LNCaP clone FGC (cell line): ENCODE results near the gene GPHN.

Experiments used
- DNase-seq: peaks from one replicate; pipeline ENCODE4 v3.0.0-alpha.2; 2011; ENCODE audit warnings: low read depth
- H3K4me3 ChIP-seq: 2 replicates; pipeline ENCODE4 v1.5.1; 2011; ENCODE audit warnings: mild to moderate bottlenecking, low read depth, low read length, control low read depth
- CTCF ChIP-seq: IDR thresholded peaks from 2 replicates; pipeline ENCODE4 v1.5.1; 2012; ENCODE audit warnings: mild to moderate bottlenecking; ENCODE audit not compliant: control insufficient read depth, insufficient read depth; ENCODE audit errors: extremely low read depth

Gene GPHN

GRCh38 chr14:66487164-66487563, 20.8 kb upstream of the GPHN start:
- no peak for TF ChIP-seq CTCF
- no peak for DNase-seq
- H3K4me3 ChIP-seq, result no peak overlapping the region

GRCh38 chr14:66490143-66491111, 17.5 kb upstream of the GPHN start:
- no peak for DNase-seq
- no peak for TF ChIP-seq CTCF
- no peak overlapping the region for H3K4me3 ChIP-seq

GRCh38 chr14:66493750-66494149, 14.2 kb upstream of the GPHN start:
- H3K4me3 ChIP-seq, result no peak overlapping the region
- no peak for DNase-seq
- TF ChIP-seq CTCF, result no peak

- DNase-seq, result peak; percentile 45
- no peak overlapping the region for H3K4me3 ChIP-seq
- peak; percentile 89 for TF ChIP-seq CTCF
Measured at GRCh38 chr14:66495218-66496098, 12.5 kb upstream of the GPHN start.

- no peak for DNase-seq
- H3K4me3 ChIP-seq, result no peak overlapping the region
- TF ChIP-seq CTCF, result no peak
Measured at GRCh38 chr14:66496188-66496807, 11.6 kb upstream of the GPHN start.

- no peak for DNase-seq
- no peak for TF ChIP-seq CTCF
- H3K4me3 ChIP-seq, result no peak overlapping the region
Measured at GRCh38 chr14:66496911-66497310, 11.0 kb upstream of the GPHN start.
